Neural cell (in vitro differentiated cells): ENCODE measurements around the gene PTPN22.

Experiments used
- CTCF ChIP-seq: fragments of 450-650 bp; IDR thresholded peaks from 2 replicates; pipeline ENCODE4 v1.5.1; 2014; ENCODE audit warnings: antibody characterized with exemption, mild to moderate bottlenecking, moderate library complexity; ENCODE audit not compliant: poor library complexity, severe bottlenecking
- POLR2AphosphoS5 ChIP-seq: IDR thresholded peaks from 2 replicates; pipeline ENCODE4 v1.6.1; 2012

- TF ChIP-seq CTCF (no peak), POLR2AphosphoS5 (no peak)
Observed at GRCh38 chr1:113765306-113766230, 105.9 kb downstream of the PTPN22 start.
